Activated T-helper 1 cell treated with anti-CD3 and anti-CD28 coated beads, Interleukin-2, amount 50 U/mL, for 16 hours (primary cell): Measurements from ENCODE around the gene JAKMIP1.

ENCODE experiments used
- DNase-seq, 2 donors: peaks; one replicate each; pipeline ENCODE4 v3.0.0-alpha.2; 2020; ENCODE audit warnings: low read depth in 1 of 2, low spot score in 1 of 2

JAKMIP1 gene

DNA sequence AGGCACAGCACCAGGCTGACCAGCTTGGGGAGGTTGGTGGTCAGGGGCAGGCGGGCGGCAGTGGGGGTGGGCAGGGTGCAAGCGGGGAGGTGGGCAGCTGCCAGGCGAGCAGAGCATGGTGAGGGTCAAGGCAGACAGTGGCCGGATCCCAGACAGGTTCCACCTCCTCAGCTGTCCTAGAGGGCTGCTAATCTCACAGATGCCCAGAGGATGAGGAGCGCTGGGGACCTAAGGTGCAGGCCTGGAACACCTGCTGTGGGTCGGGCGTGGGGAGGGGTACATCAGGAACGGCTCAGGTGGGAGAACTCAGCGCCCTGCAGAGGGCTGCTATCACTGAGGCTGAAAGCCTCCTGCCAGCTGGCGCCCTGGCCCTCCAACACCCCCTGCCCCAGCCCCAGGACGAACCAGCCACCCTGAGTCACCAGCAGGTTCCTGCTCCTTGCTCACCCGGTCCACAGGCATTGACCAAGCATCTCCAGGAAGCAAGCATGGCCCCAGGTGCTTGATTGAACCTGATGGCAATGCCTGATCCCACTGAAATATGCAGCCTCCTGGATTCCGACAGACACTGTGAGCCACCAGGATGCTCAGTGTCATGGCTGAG lies 153.7 kb downstream of the JAKMIP1 start:
- DNase-seq = no peak

DNA sequence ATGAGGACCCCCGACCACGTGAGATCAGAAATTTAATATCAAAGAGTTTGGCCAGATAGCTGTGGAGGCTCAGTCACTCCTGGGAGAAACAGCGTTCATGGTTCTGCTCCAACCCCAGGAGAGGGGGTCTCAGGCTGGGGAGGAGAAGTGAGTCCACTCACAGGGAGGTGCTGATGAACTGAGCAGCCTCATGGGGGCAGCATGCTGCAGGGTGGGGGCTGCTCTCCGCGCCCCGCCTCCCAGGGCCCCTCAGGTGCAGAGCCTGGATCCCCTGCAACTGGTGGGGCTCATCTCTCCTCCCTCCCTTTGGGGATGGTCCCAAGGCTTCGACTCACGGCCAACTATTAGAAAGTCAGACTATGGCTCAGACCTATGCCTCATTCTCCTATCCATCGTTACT lies 155.5 kb downstream of the JAKMIP1 start:
- no peak for DNase-seq

DNA sequence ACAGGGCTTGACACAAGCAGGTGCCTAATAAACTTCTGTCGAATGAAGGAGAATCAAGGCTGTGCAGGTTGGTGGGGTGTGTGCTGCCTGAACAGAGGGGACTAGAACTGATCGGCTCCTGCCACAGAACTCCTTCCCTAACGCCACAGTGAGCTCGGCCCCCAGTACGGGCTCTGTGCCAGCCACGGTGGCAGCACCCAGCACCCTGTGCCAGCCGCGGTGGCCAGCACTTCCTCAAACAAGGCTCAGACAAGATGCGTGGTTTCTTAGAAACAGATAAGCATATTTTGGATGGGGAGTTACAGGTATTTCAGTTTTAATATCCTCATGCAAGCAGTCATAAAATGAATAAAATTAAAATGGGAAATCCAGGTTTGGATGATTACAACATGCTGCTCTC lies 156.1 kb downstream of the JAKMIP1 start:
- no peak for DNase-seq

DNA sequence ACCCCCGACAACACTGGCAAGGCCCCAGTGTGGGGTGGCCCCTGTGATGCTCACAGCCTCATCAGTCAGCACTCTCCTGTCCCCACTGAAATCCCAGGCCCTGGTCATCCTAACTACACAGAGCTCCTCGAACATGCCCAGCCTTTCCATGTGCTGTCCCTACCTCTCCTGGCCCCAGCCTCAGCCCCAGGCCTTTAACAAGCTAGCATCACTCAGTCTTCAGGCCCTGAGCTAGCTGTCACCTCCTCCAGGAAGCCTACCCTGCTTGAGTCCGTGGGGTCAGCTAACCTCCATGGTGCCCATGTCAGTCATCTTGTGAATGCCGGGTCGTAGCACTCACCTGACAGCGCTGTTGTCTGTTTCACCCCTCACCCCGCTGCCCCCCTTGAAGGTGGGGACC lies 156.5 kb downstream of the JAKMIP1 start:
- no peak for DNase-seq

DNA sequence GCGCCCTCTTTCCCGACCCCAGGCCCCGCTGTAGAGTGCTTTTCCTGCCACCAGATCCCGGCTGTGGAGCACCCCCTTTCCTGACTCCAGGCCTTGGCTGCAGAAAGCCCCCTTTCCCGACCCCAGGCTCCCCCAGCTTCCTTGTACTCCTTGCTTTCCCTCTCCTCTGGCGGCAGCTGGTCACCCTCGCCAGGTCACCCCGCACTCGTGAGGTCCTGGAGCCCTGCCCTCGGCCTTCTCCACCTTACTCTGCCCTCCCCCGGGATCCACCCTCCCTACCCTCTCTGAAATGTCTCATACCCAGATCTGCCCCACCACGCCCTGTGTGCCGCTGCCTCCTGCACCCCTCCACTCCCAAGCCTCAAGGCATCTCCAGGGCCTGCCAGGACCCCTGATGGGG lies 157.2 kb downstream of the JAKMIP1 start:
- no peak for DNase-seq

DNA sequence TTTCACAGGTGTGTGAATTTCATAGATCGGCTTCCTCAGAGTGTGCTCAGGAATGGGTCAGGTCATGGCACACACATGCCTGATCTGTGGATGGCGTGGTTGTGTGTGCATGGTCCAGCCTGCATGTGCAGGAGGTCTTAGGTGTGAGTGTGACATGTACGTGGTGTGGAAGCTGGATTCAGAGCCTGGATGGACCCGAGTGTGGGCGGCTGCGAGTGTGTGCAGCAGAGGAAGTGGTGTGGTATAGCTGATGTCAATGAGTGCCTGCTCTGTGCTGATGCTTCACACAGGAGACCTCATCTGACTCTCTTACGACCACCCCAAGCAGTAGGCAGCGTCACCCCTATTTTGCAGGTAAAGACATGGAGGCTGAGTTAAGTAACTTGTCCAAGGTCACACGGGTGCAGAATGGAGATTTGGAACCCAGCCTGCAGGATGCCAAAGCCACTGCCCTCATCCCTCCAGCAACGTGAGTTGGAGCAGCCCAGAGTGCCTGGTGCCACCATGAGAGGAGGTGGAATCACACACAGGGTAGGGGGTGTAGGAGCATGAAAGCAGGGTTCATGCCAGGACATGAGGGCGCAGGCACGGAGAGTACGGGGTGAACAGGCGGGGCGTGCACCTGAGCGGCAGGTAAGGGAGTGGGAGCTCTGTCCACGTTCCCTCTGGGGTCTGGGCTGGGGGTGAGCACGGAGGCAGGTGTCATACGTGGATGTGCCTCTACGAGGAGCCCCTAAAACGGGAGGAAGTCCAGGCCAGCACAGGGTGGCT lies 157.9 kb downstream of the JAKMIP1 start:
- DNase-seq = no peak

DNA sequence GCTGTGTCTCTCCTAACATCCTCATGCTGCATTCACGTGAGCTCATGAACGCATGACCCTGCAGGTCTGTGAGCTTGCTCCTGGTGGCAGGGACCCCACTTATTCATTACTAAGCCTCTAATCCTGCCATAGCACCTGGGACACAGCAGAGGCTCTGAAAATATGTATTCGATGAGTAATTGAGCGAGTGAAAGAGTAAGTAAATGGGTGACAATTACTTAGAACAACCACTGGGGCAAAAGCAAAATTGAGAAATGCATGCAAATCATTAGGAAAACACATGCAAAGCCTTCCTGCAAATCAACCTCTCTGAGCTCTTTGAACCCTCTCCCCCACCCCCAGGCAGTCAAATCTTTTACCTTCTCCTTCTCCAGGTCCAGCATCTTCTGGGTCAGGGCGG lies 158.5 kb downstream of the JAKMIP1 start:
- DNase-seq = no peak

DNA sequence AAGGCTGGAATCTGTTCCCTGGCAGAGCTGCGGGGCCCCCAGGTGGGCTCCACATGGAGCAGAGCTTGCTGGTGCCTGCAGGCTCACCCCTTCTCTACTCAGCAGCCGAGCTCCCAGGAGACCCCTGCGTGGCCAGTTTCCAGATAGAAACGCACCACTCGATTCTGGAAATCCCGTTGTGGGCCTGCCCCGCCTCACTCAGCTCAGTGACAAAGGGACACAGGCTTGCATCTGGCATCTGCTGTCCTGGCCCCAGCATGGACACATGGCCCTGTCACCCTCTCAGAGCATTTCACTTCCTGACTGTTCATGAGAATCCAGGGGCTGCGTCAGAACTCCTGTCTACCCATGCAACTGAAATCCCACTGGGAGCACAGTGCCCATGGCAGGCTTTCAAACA lies 161.6 kb downstream of the JAKMIP1 start:
- DNase-seq = no peak

DNA sequence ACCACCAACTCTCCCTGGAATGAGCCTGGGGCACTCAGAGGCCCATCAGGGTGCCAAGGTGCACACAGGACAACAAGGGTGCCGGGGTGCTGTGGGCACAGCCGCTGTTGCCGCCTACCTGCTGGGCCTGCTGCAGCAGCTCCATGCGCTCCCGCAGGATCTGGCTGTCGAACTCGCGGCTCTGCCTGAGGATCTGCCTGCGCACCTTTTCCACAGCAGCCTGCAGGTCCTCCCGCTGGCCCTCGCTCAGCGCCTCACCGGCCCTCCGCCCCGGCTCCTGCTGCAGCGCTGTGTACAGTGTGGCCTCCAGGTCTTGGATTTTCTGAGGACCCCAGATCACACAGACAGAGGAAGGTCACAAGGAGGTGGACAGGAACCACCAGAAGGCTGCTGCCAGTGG lies 164.6 kb downstream of the JAKMIP1 start:
- no peak for DNase-seq

DNA sequence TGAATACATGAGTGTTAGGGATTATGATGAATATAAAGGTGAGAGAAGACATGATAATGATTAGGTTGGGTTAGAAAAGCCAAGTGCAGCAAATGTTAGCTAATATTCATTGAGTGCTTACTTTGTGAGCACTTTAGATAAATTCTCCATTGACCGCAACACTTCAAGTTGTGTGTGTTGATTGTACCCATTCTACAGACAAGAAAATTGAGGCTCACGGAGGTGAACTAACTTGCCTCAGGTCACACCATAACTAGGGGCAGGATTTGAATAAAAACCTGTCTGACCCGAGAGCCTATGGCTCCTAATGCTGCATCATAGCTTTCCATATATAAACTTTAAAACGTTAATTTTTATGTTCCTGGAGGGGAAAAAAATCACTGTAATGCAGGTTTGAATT lies 167.0 kb downstream of the JAKMIP1 start:
- DNase-seq = no peak

DNA sequence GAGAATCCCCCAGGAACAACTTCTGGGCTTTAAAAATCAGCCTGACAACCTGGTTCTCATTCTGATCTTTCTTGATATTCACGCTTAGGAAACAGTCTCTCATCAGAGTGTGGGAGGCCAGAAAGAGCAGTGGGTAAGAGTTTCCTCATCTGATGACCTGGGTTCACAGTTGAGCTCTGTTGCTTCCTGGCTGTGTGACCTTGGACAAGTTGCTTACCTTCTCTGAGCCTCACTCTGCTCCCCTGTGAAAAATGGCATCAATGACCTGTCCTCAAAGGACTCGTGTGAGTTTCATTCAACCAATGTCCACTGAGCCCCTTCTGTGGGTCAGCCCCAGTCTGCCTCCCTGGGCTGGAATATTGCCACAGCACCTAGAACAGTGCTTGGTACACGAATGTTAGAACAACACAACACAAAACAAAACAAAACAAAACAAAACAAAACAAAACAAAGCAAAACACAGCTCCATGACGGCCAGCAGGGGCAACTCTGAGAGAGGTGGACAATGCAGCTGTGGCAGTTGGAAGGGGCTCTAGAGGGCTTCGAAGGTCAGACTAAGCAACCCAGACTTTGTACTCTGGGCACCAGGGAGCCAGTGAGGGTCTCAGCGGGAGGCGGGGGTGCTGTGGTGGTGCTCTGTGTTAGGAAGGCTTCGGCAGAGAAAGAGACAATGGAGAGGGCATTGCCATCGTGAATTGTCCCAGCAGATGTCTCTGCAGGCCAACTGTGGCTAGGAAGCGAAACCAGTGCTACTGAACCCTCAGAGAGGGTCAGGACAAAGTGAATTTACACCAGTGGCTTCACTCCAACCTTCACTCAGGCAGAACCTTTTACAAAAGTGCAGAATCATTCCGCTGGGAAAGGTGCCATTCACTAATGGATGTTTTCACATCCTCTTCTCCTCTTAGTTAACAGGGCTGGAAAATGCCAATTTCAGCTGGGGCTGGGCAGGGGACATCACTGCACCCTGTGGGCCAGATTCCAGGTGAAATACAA lies 167.8 kb downstream of the JAKMIP1 start:
- DNase-seq = no peak

DNA sequence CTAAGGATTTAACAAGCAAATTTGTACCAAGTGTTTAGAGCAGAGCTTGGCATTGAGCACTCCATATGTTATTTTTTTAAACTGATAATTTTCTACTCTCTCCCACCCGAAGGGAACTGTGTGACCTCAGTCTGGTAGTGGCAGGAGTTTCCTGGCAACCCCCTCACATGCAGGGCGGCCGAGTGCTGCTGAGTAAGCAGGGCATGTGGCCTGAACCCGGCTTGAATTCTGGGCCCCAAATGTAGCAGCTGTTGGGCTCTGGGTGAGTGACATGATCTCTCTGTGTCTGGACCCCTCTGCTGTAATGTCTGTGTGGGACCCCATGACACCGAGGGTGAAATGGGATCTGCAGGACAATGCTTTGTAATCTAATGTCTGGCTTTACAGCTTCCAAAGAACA lies 168.5 kb downstream of the JAKMIP1 start:
- DNase-seq = no peak

DNA sequence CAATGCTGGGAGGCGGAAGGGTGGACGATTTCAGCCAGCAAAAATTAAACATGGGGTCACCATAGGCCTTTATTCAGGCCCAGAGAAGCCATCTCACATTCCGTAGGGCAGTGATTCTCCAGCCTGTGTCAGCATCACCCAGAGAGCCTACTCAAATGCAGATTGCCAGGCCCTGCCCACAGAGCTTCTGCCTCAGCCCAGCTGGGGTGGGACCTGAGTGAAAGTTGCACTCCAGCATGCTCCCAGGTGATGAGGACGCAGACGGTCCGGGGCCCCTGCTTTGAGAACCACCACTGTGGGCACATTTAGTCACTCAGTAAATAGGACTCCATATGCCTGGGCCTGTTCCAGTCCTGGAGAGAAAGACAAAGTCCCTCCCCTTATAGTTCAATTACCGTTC lies 169.7 kb downstream of the JAKMIP1 start:
- DNase-seq = no peak

DNA sequence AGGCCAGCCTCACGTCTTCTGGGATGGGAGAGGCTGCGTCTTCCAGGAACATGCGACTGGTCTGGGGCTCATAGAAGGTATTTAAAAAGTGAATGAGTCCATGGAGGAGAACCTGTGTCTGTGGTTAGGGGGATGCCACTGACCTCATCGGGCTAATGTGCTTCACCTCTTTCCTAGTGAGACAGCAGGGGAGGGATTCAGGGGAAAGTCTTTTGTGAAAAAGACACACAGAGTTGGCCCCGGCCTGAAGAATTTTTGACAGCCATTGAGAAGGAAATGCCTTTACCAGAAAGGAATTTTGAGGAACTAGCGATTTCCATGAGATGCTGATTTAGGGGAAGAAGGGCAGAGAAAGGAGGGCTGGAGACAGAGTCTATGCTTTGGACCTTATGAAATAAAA lies 171.1 kb downstream of the JAKMIP1 start:
- DNase-seq = no peak

DNA sequence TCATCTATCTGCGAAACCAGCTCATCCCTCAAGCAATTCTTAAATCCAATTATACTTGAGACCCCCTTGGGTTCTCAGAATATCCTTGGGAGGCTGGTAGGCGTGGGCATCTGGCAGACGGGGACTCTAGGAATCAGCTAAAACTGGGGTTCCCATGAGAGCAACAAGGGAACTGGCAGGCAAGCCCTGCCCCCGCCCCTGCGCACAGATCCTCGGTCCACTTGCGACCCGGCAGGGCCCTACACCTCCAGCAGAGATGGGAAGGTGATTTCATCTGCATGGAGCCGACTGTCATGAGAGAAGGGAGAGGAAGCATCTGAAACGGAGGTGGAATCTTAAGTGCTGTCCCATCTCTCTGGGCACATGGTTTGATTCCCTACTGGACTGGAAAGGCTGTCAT lies 172.2 kb downstream of the JAKMIP1 start:
- DNase-seq = no peak

DNA sequence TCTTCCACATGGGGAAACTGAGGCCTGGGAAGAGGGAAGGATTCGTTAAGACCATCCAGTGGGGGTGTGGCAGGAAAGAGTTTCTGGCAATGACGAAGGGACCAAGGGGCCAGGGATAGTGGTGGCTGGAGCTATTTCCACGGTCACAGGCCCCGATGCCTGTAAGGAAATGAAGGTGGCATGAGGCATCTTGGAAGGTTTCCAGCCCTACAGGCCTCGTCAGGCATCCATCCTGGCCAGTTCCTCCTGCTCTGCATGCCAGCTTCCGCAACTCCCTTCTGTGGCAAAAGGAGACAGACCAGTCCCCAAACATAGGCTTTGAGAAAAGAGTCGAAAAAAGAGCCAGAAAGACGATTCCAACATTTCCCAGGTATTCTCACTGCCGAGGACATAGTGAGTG lies 173.0 kb downstream of the JAKMIP1 start:
- no peak for DNase-seq

DNA sequence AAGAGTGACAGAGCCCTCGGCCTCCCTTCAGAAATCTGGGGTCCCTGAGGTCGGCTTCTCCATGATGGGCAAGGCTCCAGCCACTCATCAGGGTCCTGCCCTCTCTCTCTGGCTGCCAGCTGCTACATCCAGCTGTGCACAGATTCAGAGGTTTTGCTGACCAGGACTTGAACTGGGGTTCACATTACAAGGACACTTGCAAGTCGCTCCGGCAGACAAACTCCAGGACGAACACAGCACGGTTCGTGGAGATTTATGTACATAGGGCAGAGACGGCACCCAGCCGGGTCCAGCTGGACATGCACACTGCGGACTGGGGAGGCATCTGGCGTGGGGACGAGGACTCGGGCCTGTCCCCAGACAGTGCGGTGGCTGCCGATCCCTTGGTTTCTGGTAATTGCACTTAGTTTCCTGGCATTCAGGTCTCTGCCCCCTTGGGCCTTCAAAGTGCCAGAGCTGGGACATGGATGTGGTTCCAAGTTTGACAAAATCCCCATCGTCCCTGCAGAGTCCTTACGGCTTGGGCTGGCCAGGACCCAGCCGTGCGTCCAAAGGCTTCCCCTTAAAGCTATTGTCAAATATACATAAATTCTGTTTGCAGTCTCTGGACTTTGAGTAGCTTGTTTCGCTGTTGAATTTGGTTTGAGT lies 175.9 kb downstream of the JAKMIP1 start:
- no peak for DNase-seq

DNA sequence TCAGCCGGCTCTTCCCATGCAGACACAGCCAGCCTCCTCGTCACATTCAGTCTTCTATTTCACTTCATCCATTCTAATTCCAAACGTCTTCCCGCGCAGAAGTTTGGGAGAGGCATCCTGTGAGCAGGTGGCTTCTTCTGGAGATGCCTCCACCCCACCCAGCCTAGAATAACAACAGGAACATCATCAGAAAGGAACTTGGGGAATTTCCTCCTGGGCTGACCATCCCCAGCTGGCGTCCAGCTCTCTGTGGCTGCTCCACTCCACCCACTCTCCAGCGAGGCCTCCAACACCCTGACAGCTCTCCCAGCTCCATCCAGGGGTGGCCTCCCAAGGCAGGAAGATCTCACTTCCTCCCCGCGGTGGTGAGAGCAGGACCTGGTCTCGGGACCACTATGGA lies 176.6 kb downstream of the JAKMIP1 start:
- no peak for DNase-seq

DNA sequence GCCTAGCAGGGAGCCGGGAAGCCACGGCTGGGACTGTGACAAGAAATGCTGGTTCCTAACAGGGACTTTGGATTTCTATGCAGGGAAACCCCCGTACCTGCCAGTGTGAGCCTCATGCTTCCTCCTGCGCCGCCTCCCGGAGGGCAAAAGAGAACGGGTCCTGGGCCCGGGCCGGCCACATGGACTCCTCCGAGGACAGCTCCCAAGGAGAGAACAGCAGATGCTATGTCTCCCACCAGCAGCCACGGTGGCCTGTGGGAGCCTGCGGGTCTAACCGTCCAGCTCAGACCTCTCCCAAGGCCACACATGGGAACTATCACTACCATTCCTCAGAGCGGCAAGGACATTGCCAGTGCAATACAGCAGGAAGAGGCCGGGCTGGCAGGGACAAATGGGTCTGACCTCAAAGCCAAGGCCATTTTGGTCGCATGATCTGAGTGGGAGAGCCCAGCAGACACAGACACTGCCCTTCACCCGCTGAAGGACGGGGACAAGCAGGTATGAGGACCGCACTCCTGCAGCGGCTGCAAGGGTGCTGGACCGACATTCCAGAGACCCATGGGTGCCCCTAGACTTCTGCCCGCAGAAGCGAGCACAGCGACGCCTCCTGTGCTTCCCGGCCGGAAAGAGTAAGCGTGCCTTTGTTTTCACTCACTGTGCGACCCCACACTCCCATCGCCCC lies 177.6 kb downstream of the JAKMIP1 start:
- no peak for DNase-seq

DNA sequence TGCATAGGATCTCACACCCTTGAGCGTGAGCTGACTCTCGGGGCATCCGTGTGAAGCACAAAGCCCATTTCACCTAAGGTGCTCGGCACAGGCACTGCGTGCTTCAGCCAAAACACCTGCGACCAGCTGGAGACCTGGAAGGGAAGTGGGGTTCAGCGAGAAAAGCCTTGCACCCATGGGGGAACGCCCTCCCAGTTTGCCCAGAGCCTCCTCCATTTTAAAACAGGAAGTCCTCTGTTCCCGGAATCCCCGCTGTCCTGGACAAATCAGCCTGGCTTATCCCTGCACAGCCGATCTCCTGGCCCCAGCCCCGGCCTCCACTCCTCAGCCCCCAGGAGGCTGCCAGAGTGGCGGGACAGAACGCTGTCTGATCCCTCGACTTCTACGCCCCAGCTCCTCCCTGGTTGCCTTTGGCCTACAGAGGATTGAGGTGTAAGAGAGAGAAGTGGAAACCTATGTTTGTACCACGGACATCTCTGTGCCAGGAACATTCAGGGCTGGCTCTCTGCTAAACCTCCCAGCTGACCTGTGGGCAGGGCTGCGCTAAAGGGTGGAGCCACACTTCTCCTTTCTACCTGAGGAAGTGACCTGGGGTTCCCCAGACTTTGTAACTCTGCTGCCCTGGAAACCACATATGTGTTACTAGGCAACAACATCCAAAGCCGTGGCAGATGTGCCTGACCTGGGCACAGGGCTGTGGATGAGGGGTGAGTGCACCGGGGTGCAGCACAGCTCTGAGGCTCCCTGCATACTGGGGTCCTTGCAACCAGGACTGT lies 178.3 kb downstream of the JAKMIP1 start:
- DNase-seq = no peak
